GM23338 (cell line): ENCODE data around the gene GIMAP4. TPM values are rescaled to one million over a fixed set of nuclear protein-coding genes. Genes with fewer than 3 reads are reported as not detected.
"Not testable (repeated sequence)": the region's sequence is repeated elsewhere in the genome, so short reads cannot be mapped to it uniquely, and the experiment has no call there.

Experiments used
- ATAC-seq: fragments of 200-7000 bp; cut with Tn5 transposase; 3 replicates; pipeline ENCODE4 v1.9.1; 2020
- DNase-seq: peaks from one replicate; pipeline ENCODE4 v3.0.0-alpha.2; 2015; ENCODE audit warnings: low spot score
- H2AFZ ChIP-seq: fragments of 200-600 bp; sonication (generic); 2 replicates; pipeline ENCODE4 v1.8.0; 2016; ENCODE audit warnings: antibody characterized with exemption, mild to moderate bottlenecking, moderate library complexity
- H3F3A ChIP-seq: fragments of 200-600 bp; sonication (generic); replicated peaks from 2 replicates; pipeline ENCODE4 v1.8.0; 2017; ENCODE audit warnings: antibody characterized with exemption, mixed run types, low read depth
- H3K27ac ChIP-seq: fragments of 200-600 bp; sonication (generic); 2 replicates; pipeline ENCODE4 v1.6.1; 2016; ENCODE audit warnings: low read depth
- H3K27me3 ChIP-seq: fragments of 200-600 bp; sonication (generic); 2 replicates; pipeline ENCODE4 v1.8.0; 2016; ENCODE audit warnings: mild to moderate bottlenecking, mixed run types, moderate library complexity; ENCODE audit not compliant: insufficient read depth
- H3K36me3 ChIP-seq: fragments of 200-600 bp; sonication (generic); 2 replicates; pipeline ENCODE4 v1.8.0; 2016; ENCODE audit warnings: mild to moderate bottlenecking; ENCODE audit not compliant: insufficient read depth
- H3K4me1 ChIP-seq: fragments of 200-600 bp; sonication (generic); 2 replicates; pipeline ENCODE4 v1.8.0; 2016; ENCODE audit warnings: mild to moderate bottlenecking, moderate library complexity; ENCODE audit not compliant: insufficient read depth
- H3K4me2 ChIP-seq: fragments of 200-600 bp; sonication (generic); 2 replicates; pipeline ENCODE4 v1.7.1; 2017; ENCODE audit warnings: mixed run types
- H3K4me3 ChIP-seq: fragments of 200-600 bp; sonication (generic); 2 replicates; pipeline ENCODE4 v1.6.1; 2016; ENCODE audit warnings: mixed run types
- H3K79me2 ChIP-seq: fragments of 200-600 bp; sonication (generic); replicated peaks from 2 replicates; pipeline ENCODE4 v1.8.0; 2017; ENCODE audit warnings: mild to moderate bottlenecking; ENCODE audit not compliant: insufficient read depth
- H3K9me2 ChIP-seq: fragments of 200-600 bp; sonication (generic); 2 replicates; pipeline ENCODE4 v1.8.0; 2017; ENCODE audit not compliant: insufficient read depth
- H4K20me1 ChIP-seq: fragments of 200-600 bp; sonication (generic); replicated peaks from 2 replicates; pipeline ENCODE4 v1.8.0; 2017; ENCODE audit warnings: mild to moderate bottlenecking; ENCODE audit not compliant: insufficient read depth
- H3K27ac Mint-ChIP-seq: 2 replicates; pipeline ENCODE4 v1.8.0; 2020; ENCODE audit warnings: inconsistent platforms, mild to moderate bottlenecking, moderate library complexity, mixed read lengths
- H3K27me3 Mint-ChIP-seq: 3 replicates; pipeline ENCODE4 v1.8.0; 2022; ENCODE audit warnings: low read depth, mild to moderate bottlenecking, moderate library complexity, mixed read lengths, inconsistent platforms; ENCODE audit not compliant: insufficient read depth, poor library complexity
- H3K36me3 Mint-ChIP-seq: 3 replicates; pipeline ENCODE4 v1.8.0; 2021; ENCODE audit warnings: low read depth, mild to moderate bottlenecking, inconsistent platforms, moderate library complexity, mixed read lengths
- H3K4me1 Mint-ChIP-seq: 3 replicates; pipeline ENCODE4 v1.8.0; 2020; ENCODE audit warnings: mild to moderate bottlenecking, inconsistent platforms, mixed read lengths
- H3K4me3 Mint-ChIP-seq: 3 replicates; pipeline ENCODE4 v1.8.0; 2021; ENCODE audit warnings: moderate library complexity, mild to moderate bottlenecking, inconsistent platforms, mixed read lengths
- H3K9me3 Mint-ChIP-seq: 3 replicates; pipeline ENCODE4 v1.8.0; 2020; ENCODE audit warnings: moderate library complexity, mild to moderate bottlenecking, inconsistent platforms, mixed read lengths
- CREB1 ChIP-seq: fragments of 250-450 bp; sonication (Bioruptor Pico); IDR thresholded peaks from 2 replicates; pipeline ENCODE4 v1.5.0; 2020; ENCODE audit warnings: low read depth, mild to moderate bottlenecking, moderate library complexity
- EZH2phosphoT487 ChIP-seq: fragments of 200-600 bp; sonication (generic); IDR thresholded peaks from one replicate; pipeline ENCODE4 v1.8.1; 2018; ENCODE audit warnings: antibody characterized with exemption; ENCODE audit not compliant: unreplicated experiment
- NANOG ChIP-seq: IDR thresholded peaks from 2 replicates; pipeline ENCODE4 v1.6.1; 2016; ENCODE audit warnings: antibody characterized with exemption, borderline replicate concordance
- POLR2AphosphoS5 ChIP-seq: IDR thresholded peaks from 2 replicates; pipeline ENCODE4 v1.6.1; 2016; ENCODE audit warnings: antibody characterized with exemption, low read depth
- STAT1 ChIP-seq: IDR thresholded peaks from one replicate; pipeline ENCODE4 v1.6.1; 2016; ENCODE audit warnings: antibody characterized with exemption; ENCODE audit not compliant: unreplicated experiment
- ZNF114 ChIP-seq: fragments of 250-450 bp; sonication (Bioruptor Pico); IDR thresholded peaks from 2 replicates; pipeline ENCODE4 v1.5.0; 2020; ENCODE audit warnings: mild to moderate bottlenecking, moderate library complexity
- polyA plus RNA-seq: library from polyadenylated mRNA; unstranded; fragments of >200 nt; fragmentation: Nextera tagmentation; extraction: Ambion mirVana; gene quantifications from 2 replicates; pipeline ENCODE4 v1.2.1, GENCODE V29; 2016
- total RNA-seq: library from RNA; depleted of rRNA; stranded (reverse); fragments of >200 nt; shearing (Covaris generic); gene quantifications from 2 replicates; pipeline ENCODE4 v1.2.3, GENCODE V29; 2014
- TF ChIP-seq, protein P1 (sequence below), 2 experiments: fragments of 200-600 bp in 1 of 2; sonication (generic) in 1 of 2; conservative IDR thresholded peaks; 2 replicates each; pipeline versions ENCODE4 v1.5.1 to v1.6.1; 2016 to 2017; ENCODE audit warnings: antibody characterized with exemption in 2 of 2, low read depth in 2 of 2, mild to moderate bottlenecking in 2 of 2, moderate library complexity in 1 of 2
- TF ChIP-seq, protein P2 (sequence below): IDR thresholded peaks from one replicate; pipeline ENCODE4 v1.6.1; 2018; ENCODE audit warnings: antibody characterized with exemption; ENCODE audit not compliant: unreplicated experiment
- TF ChIP-seq, protein P3 (sequence below): IDR thresholded peaks from 2 replicates; pipeline ENCODE4 v1.6.1; 2016; ENCODE audit warnings: antibody characterized with exemption

The GIMAP4 gene
- total and polyA plus RNA-seq, 2 experiments from 2014 or later, result not detected

DNA sequence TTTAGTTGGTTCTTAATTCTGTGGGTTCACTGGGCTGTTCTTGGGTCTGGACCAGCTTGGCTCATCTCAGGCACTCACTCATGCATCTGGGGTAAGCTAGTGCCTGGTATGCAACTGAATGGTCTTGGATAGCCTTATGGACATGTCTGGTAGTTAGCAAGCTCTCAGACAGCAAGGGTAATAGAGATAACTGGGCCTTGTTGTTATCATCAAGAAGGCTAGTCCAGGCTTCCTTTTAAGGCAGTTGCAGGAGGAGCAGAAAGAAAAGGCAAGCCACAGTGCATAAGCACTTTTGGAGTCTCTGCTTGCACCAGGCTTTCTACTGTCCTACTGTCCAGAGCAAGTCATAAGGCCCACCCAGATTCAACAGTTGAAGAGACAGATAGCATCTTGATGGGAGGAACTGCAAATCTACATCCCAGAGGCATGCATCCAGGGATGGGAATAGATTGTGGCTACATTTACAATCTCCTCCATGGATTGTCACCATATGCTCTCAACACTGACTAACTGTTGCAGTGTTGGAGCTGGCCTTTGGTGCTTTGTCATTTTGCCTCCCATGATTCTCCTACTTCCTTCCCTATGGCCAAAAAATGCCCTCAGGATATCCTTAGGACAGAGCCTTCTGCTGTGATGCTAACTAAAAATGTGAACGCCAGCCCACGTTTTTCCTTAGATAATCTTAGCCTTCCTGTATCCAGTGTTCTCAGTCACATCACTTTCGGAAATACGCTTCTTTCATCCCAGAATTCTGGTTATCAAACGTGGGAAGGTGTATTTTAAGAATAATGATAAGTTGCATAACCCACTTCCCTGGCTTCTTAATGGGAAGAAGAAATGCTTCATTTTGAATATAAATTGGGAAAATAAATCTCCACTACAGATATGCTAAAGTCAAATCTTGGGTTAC, 3.6 kb downstream of the GIMAP4 start (continued):
- TF ChIP-seq, protein P1, sequence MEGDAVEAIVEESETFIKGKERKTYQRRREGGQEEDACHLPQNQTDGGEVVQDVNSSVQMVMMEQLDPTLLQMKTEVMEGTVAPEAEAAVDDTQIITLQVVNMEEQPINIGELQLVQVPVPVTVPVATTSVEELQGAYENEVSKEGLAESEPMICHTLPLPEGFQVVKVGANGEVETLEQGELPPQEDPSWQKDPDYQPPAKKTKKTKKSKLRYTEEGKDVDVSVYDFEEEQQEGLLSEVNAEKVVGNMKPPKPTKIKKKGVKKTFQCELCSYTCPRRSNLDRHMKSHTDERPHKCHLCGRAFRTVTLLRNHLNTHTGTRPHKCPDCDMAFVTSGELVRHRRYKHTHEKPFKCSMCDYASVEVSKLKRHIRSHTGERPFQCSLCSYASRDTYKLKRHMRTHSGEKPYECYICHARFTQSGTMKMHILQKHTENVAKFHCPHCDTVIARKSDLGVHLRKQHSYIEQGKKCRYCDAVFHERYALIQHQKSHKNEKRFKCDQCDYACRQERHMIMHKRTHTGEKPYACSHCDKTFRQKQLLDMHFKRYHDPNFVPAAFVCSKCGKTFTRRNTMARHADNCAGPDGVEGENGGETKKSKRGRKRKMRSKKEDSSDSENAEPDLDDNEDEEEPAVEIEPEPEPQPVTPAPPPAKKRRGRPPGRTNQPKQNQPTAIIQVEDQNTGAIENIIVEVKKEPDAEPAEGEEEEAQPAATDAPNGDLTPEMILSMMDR (conservative IDR thresholded peaks at IDR 0.05; ENCODE audit: low read depth in 2 of 2), result no peak
- TF ChIP-seq POLR2AphosphoS5 (no peak), STAT1 (no peak), NANOG (no peak), EZH2phosphoT487 (no peak), CREB1 (no peak)
- TF ChIP-seq, protein P2, sequence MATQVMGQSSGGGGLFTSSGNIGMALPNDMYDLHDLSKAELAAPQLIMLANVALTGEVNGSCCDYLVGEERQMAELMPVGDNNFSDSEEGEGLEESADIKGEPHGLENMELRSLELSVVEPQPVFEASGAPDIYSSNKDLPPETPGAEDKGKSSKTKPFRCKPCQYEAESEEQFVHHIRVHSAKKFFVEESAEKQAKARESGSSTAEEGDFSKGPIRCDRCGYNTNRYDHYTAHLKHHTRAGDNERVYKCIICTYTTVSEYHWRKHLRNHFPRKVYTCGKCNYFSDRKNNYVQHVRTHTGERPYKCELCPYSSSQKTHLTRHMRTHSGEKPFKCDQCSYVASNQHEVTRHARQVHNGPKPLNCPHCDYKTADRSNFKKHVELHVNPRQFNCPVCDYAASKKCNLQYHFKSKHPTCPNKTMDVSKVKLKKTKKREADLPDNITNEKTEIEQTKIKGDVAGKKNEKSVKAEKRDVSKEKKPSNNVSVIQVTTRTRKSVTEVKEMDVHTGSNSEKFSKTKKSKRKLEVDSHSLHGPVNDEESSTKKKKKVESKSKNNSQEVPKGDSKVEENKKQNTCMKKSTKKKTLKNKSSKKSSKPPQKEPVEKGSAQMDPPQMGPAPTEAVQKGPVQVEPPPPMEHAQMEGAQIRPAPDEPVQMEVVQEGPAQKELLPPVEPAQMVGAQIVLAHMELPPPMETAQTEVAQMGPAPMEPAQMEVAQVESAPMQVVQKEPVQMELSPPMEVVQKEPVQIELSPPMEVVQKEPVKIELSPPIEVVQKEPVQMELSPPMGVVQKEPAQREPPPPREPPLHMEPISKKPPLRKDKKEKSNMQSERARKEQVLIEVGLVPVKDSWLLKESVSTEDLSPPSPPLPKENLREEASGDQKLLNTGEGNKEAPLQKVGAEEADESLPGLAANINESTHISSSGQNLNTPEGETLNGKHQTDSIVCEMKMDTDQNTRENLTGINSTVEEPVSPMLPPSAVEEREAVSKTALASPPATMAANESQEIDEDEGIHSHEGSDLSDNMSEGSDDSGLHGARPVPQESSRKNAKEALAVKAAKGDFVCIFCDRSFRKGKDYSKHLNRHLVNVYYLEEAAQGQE, result no peak

DNA sequence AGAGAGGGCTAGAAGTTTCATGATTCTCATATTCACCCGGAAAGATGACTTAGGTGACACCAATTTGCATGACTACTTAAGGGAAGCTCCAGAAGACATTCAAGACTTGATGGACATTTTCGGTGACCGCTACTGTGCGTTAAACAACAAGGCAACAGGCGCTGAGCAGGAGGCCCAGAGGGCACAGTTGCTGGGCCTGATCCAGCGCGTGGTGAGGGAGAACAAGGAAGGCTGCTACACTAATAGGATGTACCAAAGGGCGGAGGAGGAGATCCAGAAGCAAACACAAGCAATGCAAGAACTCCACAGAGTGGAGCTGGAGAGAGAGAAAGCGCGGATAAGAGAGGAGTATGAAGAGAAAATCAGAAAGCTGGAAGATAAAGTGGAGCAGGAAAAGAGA, 5.3 kb downstream of the GIMAP4 start:
- Histone ChIP-seq H3K9me2 (no peaks in the 10 kb centered on the region; the same call in 1 of the 2 replicates), H3K4me2 (no peak overlapping the region), H3K36me3 (0 out of 2 replicates have a peak, but pooled peaks cover 4% of the 10 kb centered on the region), H2AFZ (peak overlapping the region; percentile 76; the same call in 1 of the 2 replicates), H3K79me2 (no peaks in the 10 kb centered on the region), H4K20me1 (no peaks in the 10 kb centered on the region), H3K27me3 (no peaks in the 10 kb centered on the region), H3K4me1 (peaks cover 1% of the 10 kb centered on the region), H3K4me3 (no peak overlapping the region), H3K27ac (no peak overlapping the region), H3F3A (no peaks in the 10 kb centered on the region)
- peaks cover 2% of the 10 kb centered on the region for H3K27me3 Mint-ChIP-seq
- H3K4me1 Mint-ChIP-seq, result peaks cover 4% of the 10 kb centered on the region
- no peak for TF ChIP-seq NANOG
- TF ChIP-seq, protein P2, result no peak
- TF ChIP-seq, protein P3, sequence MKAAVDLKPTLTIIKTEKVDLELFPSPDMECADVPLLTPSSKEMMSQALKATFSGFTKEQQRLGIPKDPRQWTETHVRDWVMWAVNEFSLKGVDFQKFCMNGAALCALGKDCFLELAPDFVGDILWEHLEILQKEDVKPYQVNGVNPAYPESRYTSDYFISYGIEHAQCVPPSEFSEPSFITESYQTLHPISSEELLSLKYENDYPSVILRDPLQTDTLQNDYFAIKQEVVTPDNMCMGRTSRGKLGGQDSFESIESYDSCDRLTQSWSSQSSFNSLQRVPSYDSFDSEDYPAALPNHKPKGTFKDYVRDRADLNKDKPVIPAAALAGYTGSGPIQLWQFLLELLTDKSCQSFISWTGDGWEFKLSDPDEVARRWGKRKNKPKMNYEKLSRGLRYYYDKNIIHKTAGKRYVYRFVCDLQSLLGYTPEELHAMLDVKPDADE, result no peak
- TF ChIP-seq ZNF114 (CRISPR knock-in tag), result no peak
- TF ChIP-seq CREB1, result no peak
- H3K9me3 Mint-ChIP-seq, result peaks cover 21% of the 10 kb centered on the region; the same call in 2 of the 3 replicates
- no peak overlapping the region for H3K27ac Mint-ChIP-seq
- H3K36me3 Mint-ChIP-seq, result peaks cover 2% of the 10 kb centered on the region; the same call in 1 of the 3 replicates
- H3K4me3 Mint-ChIP-seq, result no peak overlapping the region
- DNase-seq, result no peak
- no peak for ATAC-seq

DNA sequence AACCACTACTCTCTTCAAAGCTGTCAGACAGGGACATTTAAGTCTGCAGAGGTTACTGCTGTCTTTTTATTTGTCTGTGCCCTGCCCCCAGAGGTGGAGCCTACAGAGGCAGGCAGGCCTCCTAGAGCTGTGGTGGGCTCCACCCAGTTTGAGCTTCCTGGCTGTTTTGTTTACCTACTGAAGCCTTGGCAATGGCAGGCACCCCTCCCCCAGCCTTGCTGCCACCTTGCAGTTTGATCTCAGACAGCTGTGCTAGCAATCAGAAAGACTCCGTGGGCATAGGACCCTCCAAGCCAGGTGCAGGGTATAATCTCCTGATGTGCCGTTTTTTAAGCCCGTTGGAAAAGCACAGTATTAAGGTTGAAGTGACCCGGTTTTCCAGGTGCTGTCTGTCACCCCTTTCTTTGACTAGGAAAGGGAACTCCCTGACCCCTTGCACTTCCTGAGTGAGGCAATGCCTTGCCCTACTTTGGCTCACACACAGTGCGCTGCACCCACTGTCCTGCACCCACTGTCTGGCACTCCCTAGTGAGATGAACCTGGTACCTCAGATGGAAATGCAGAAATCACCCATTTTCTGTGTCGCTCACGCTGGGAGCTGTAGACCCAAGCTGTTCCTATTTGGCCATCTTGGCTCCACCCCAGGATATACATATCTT, 12.9 kb downstream of the GIMAP4 start:
- not testable (repeated sequence) for H3K4me3 ChIP-seq, H4K20me1 ChIP-seq, H3K9me2 ChIP-seq, H3K36me3 ChIP-seq, H3K4me3 Mint-ChIP-seq, H3K27me3 Mint-ChIP-seq, H3K27ac ChIP-seq, H3K79me2 ChIP-seq, DNase-seq, H3K4me1 Mint-ChIP-seq, H3K4me2 ChIP-seq, H3K27ac Mint-ChIP-seq, H3K4me1 ChIP-seq, H3F3A ChIP-seq, H3K27me3 ChIP-seq, ATAC-seq, H2AFZ ChIP-seq
- Mint-ChIP-seq H3K36me3 (peaks cover 17% of the 10 kb centered on the region), H3K9me3 (peaks cover 52% of the 10 kb centered on the region)
